Peyer's patch (tissue), 4 donors: ENCODE data around the gene ZNF609.

Source experiments
- CTCF ChIP-seq, 6 experiments: fragments of 450-650 bp in 4 of 6; fragments of 200-600 bp in 2 of 6; sonication (generic) in 1 of 6; IDR thresholded peaks; one replicate each; pipeline ENCODE4 v1.5.1; 2017 to 2019; ENCODE audit warnings: antibody characterized with exemption in 6 of 6, mild to moderate bottlenecking in 3 of 6, moderate library complexity in 1 of 6
- POLR2A ChIP-seq, 2 donors: fragments of 450-650 bp; IDR thresholded peaks; one replicate each; pipeline ENCODE4 v1.5.1; 2017; ENCODE audit warnings: antibody characterized with exemption in 2 of 2, mild to moderate bottlenecking in 2 of 2, moderate library complexity in 2 of 2

- no peak for TF ChIP-seq CTCF (IDR thresholded peaks at IDR 0.05)
- no peak for TF ChIP-seq POLR2A (IDR thresholded peaks at IDR 0.05)
These were observed 111.5 kb downstream of the ZNF609 start for GRCh38 chr15:64571857-64572291.
